H1 (cell line): Measurements from ENCODE around the gene ACBD6. TPM values are rescaled to one million over a fixed set of nuclear protein-coding genes. Genes with fewer than 3 reads are reported as not detected.

Source experiments
- CTCF ChIA-PET: fragments of 300-600 bp; sonication (Branson Sonifier 250); formaldehyde crosslinking; loops from one replicate; lab custom pipeline; 2021; ENCODE audit not compliant: partially characterized antibody; lab: Charles Lee
- POLR2A ChIA-PET: fragments of 300-600 bp; sonication (Branson Sonifier 250); formaldehyde crosslinking; loops from one replicate; lab custom pipeline; 2021; ENCODE audit warnings: inconsistent platforms; ENCODE audit not compliant: partially characterized antibody; lab: Charles Lee
- DNase-seq, 2 experiments: peaks; one replicate each; pipeline versions ENCODE4 v3.0.0 to v3.0.0-alpha.2; 2010 to 2022; ENCODE audit warnings: low spot score in 2 of 2, low read depth in 1 of 2, mixed read lengths in 1 of 2
- FAIRE-seq: peaks from 2 replicates; lab custom pipeline; 2011; peaks lifted over from hg19 to GRCh38; lab: Jason Lieb, UNC
- H2AFZ ChIP-seq: 2 replicates; pipeline ENCODE4 v1.8.1; 2012; ENCODE audit warnings: low read length, inconsistent platforms
- H2AK5ac ChIP-seq: 2 replicates; pipeline ENCODE4 v1.6.1; 2013; ENCODE audit warnings: low read depth, low read length
- H2BK120ac ChIP-seq: replicated peaks from 2 replicates; pipeline ENCODE3; 2013; ENCODE audit warnings: low read depth, low read length, inconsistent platforms
- H2BK12ac ChIP-seq: 2 replicates; pipeline ENCODE4 v1.6.1; 2013; ENCODE audit warnings: low read depth, low read length
- H2BK15ac ChIP-seq: 2 replicates; pipeline ENCODE4 v1.6.1; 2013; ENCODE audit warnings: low read length
- H2BK20ac ChIP-seq: 2 replicates; pipeline ENCODE4 v1.6.1; 2013; ENCODE audit warnings: low read length
- H2BK5ac ChIP-seq: 2 replicates; pipeline ENCODE4 v1.6.1; 2013; ENCODE audit warnings: low read depth, low read length
- H3K14ac ChIP-seq: 2 replicates; pipeline ENCODE4 v1.6.1; 2013; ENCODE audit warnings: inconsistent platforms; ENCODE audit not compliant: insufficient read length
- H3K18ac ChIP-seq: 2 replicates; pipeline ENCODE4 v1.6.1; 2013; ENCODE audit warnings: low read length; ENCODE audit errors: extremely low read depth
- H3K23ac ChIP-seq: 2 replicates; pipeline ENCODE4 v1.6.1; 2013; ENCODE audit warnings: inconsistent platforms; ENCODE audit not compliant: insufficient read length
- H3K23me2 ChIP-seq: 2 replicates; pipeline ENCODE4 v1.6.1; 2013; ENCODE audit warnings: low read depth, low read length
- H3K27ac ChIP-seq: 2 replicates; pipeline ENCODE4 v1.6.1; 2011; ENCODE audit warnings: low read depth, low read length, inconsistent platforms
- H3K27me3 ChIP-seq, 4 experiments: replicated peaks in 1 of 4; 1 replicate in 1 of 4; 2 replicates in 3 of 4; pipeline versions ENCODE4 v1.6.1 to v1.8.1; 2011 to 2013; ENCODE audit warnings: low read length in 3 of 4, mild to moderate bottlenecking in 3 of 4, inconsistent platforms in 2 of 4, mixed read lengths in 2 of 4, moderate library complexity in 1 of 4; ENCODE audit not compliant: control insufficient read depth in 3 of 4, insufficient read depth in 3 of 4; ENCODE audit errors: extremely low read depth in 1 of 4
- H3K36me3 ChIP-seq, 4 experiments: 2 replicates each; pipeline versions ENCODE4 v1.6.1 to v1.8.1; 2011 to 2013; ENCODE audit warnings: mild to moderate bottlenecking in 4 of 4, low read length in 3 of 4, moderate library complexity in 2 of 4, control low read depth in 1 of 4, inconsistent platforms in 1 of 4; ENCODE audit not compliant: insufficient read depth in 4 of 4, control insufficient read depth in 2 of 4
- H3K4ac ChIP-seq: replicated peaks from 2 replicates; pipeline ENCODE3; 2013; ENCODE audit warnings: low read length, low read depth, mixed read lengths, inconsistent platforms; ENCODE audit not compliant: insufficient read length
- H3K4me1 ChIP-seq, 4 experiments: replicated peaks in 1 of 4; 1 replicate in 1 of 4; 2 replicates in 3 of 4; pipeline versions ENCODE4 v1.6.1 to v1.8.1; 2011 to 2013; ENCODE audit warnings: low read length in 3 of 4, inconsistent platforms in 2 of 4, mixed read lengths in 1 of 4; ENCODE audit not compliant: insufficient read depth in 4 of 4, control insufficient read depth in 3 of 4
- H3K4me2 ChIP-seq, 2 experiments: 2 replicates each; pipeline versions ENCODE4 v1.6.1 to v1.8.1; 2011 to 2013; ENCODE audit warnings: low read depth in 2 of 2, low read length in 2 of 2, control low read depth in 1 of 2, inconsistent platforms in 1 of 2, mild to moderate bottlenecking in 1 of 2; ENCODE audit not compliant: insufficient read depth in 1 of 2
- H3K4me3 ChIP-seq, 4 experiments: fragments of 200-600, 300-600 bp in 1 of 4; sonication (generic), shearing (Covaris generic), sonication (Bioruptor Twin) in 1 of 4; 2 replicates each; pipeline versions ENCODE4 v1.5.1 to v1.8.1; 2011 to 2016; ENCODE audit warnings: low read length in 4 of 4, low read depth in 3 of 4, control low read depth in 2 of 4, inconsistent platforms in 2 of 4, mild to moderate bottlenecking in 2 of 4, mixed read lengths in 1 of 4, moderate library complexity in 1 of 4; ENCODE audit not compliant: insufficient read depth in 2 of 4; ENCODE audit errors: extremely low read depth in 1 of 4
- H3K56ac ChIP-seq: replicated peaks from 2 replicates; pipeline ENCODE3; 2013; ENCODE audit warnings: low read depth, mild to moderate bottlenecking, mixed read lengths, low read length, inconsistent platforms; ENCODE audit not compliant: insufficient read length
- H3K79me1 ChIP-seq: 2 replicates; pipeline ENCODE4 v1.6.1; 2013; ENCODE audit warnings: low read depth, low read length, control low read depth
- H3K79me2 ChIP-seq, 2 experiments: 2 replicates each; pipeline versions ENCODE4 v1.6.1 to v1.8.1; 2012 to 2013; ENCODE audit warnings: low read length in 2 of 2, mild to moderate bottlenecking in 2 of 2, inconsistent platforms in 1 of 2; ENCODE audit not compliant: insufficient read depth in 2 of 2, control insufficient read depth in 1 of 2
- H3K9ac ChIP-seq, 4 experiments: replicated peaks in 1 of 4; 1 replicate in 1 of 4; 2 replicates in 3 of 4; pipeline versions ENCODE4 v1.6.1 to v1.8.1; 2011 to 2013; ENCODE audit warnings: low read depth in 3 of 4, low read length in 3 of 4, control low read depth in 2 of 4, mild to moderate bottlenecking in 2 of 4, moderate library complexity in 2 of 4, inconsistent platforms in 1 of 4; ENCODE audit errors: extremely low read depth in 1 of 4
- H3K9me3 ChIP-seq, 2 experiments: 2 replicates each; pipeline versions ENCODE4 v1.6.1 to v1.8.1; 2012 to 2013; ENCODE audit warnings: mild to moderate bottlenecking in 2 of 2, moderate library complexity in 2 of 2, control low read depth in 1 of 2, inconsistent platforms in 1 of 2, low read depth in 1 of 2, low read length in 1 of 2, mixed read lengths in 1 of 2; ENCODE audit not compliant: insufficient read depth in 2 of 2
- H4K20me1 ChIP-seq, 2 experiments: replicated peaks in 1 of 2; 2 replicates each; pipeline versions ENCODE3 to v1.8.1; 2011 to 2013; ENCODE audit warnings: inconsistent platforms in 2 of 2, low read length in 2 of 2, mild to moderate bottlenecking in 1 of 2; ENCODE audit not compliant: insufficient read depth in 2 of 2, control insufficient read depth in 1 of 2
- H4K5ac ChIP-seq: 2 replicates; pipeline ENCODE4 v1.6.1; 2013; ENCODE audit warnings: low read length, low read depth, mixed read lengths, inconsistent platforms; ENCODE audit not compliant: insufficient read length
- H4K8ac ChIP-seq: 2 replicates; pipeline ENCODE4 v1.8.0; 2013; ENCODE audit warnings: mild to moderate bottlenecking, moderate library complexity, low read length, inconsistent platforms; ENCODE audit not compliant: insufficient read depth; ENCODE audit errors: extremely low read depth
- H4K91ac ChIP-seq: replicated peaks from 2 replicates; pipeline ENCODE3; 2013; ENCODE audit warnings: low read length, mixed read lengths, inconsistent platforms; ENCODE audit not compliant: insufficient read length
- CEBPB ChIP-seq: IDR thresholded peaks from 2 replicates; pipeline ENCODE4 v1.6.1; 2012; ENCODE audit warnings: low read depth, low read length
- GTF2F1 ChIP-seq: IDR thresholded peaks from 2 replicates; pipeline ENCODE4 v1.6.1; 2012; ENCODE audit warnings: low read depth, low read length, improper control_type of control experiment, borderline replicate concordance
- HDAC6 ChIP-seq: IDR thresholded peaks from one replicate; pipeline ENCODE4 v1.7.1; 2012; ENCODE audit warnings: low read depth, mild to moderate bottlenecking, inconsistent platforms, low read length, moderate library complexity
- JUN ChIP-seq: IDR thresholded peaks from 2 replicates; pipeline ENCODE4 v1.6.1; 2011; ENCODE audit warnings: low read depth, mild to moderate bottlenecking, improper control_type of control experiment, low read length
- MAFK ChIP-seq: IDR thresholded peaks from 2 replicates; pipeline ENCODE4 v1.6.1; 2012; ENCODE audit warnings: low read depth, mild to moderate bottlenecking, improper control_type of control experiment, low read length
- PHF8 ChIP-seq: fragments of 200-600 bp; sonication (generic); conservative IDR thresholded peaks from 2 replicates; pipeline ENCODE4 v1.7.1; 2012; ENCODE audit warnings: low read depth, mild to moderate bottlenecking, inconsistent platforms, low read length, moderate library complexity
- SIX5 ChIP-seq: IDR thresholded peaks from 2 replicates; pipeline ENCODE4 v1.6.1; 2011; ENCODE audit warnings: mild to moderate bottlenecking, low read depth, low read length
- TEAD4 ChIP-seq: IDR thresholded peaks from 2 replicates; pipeline ENCODE4 v1.6.1; 2012; ENCODE audit warnings: low read depth, low read length, inconsistent platforms, mixed read lengths
- WGBS, 2 experiments: shearing (Covaris generic) in 1 of 2; methylation state at CpG; one replicate each; pipeline versions ENCODE4 v1.1.6 to v1.1.7; 2013 to 2015; ENCODE audit warnings: low lambda C conversion rate in 2 of 2, mixed read lengths in 2 of 2, inconsistent platforms in 1 of 2, low coverage in 1 of 2, missing lambda C conversion rate in 1 of 2; ENCODE audit not compliant: insufficient replicate concordance in 2 of 2, insufficient coverage in 1 of 2, insufficient read length in 1 of 2; ENCODE audit errors: extremely low coverage in 1 of 2, missing lambda C conversion rate in 1 of 2; 5-methylcytosine and 5-hydroxymethylcytosine counted together
- polyA plus RNA-seq, 7 experiments: library from polyadenylated mRNA; depleted of rRNA in 3 of 7; stranded (reverse) in 5 of 7; unstranded in 2 of 7; fragments of >200 nt in 5 of 7; fragments of 200-250 nt in 2 of 7; gene quantifications; 1 replicate in 5 of 7; 2 replicates in 1 of 7; 4 replicates in 1 of 7; pipeline versions ENCODE4 v1.2.1 to v1.2.3, GENCODE V29; 2011 to 2013; ENCODE audit warnings: missing spikeins in 2 of 7, mixed read lengths in 2 of 7
- total RNA-seq: library from RNA; stranded (reverse); fragmentation: NEBNext Ultra II Directional; extraction: Animal tissue kit (Norgen Biotek cat#: 25700); gene quantifications from 2 replicates; pipeline ENCODE4 v1.2.1, GENCODE V29; 2021

Gene ACBD6
- total and polyA plus RNA-seq, 2 of the 8 experiments (the other 6 are each of a cell fraction or from before 2014, with no cell fraction given): 52.0 to 67.7 TPM

GRCh38 chr1:180412583-180412982, 89.8 kb downstream of the ACBD6 start:
- Histone ChIP-seq H3K56ac (no peak overlapping the region), H4K91ac (no peak overlapping the region), H3K14ac (no peak overlapping the region), H3K4ac (no peak overlapping the region), H2BK15ac (no peak overlapping the region), H2BK12ac (no peak overlapping the region), H3K23me2 (no peaks in the 10 kb centered on the region), H2AK5ac (no peak overlapping the region), H3K27me3 (no peaks in the 10 kb centered on the region), H4K5ac (no peak overlapping the region), H3K9me3 (no peaks in the 10 kb centered on the region), H4K20me1 (no peaks in the 10 kb centered on the region), H3K79me1 (no peaks in the 10 kb centered on the region), H3K23ac (no peak overlapping the region), H2BK120ac (no peak overlapping the region), H3K4me3 (no peak overlapping the region), H3K9ac (no peak overlapping the region), H3K79me2 (peaks cover 0 to 2% of the 10 kb centered on the region in 2 experiments; a peak in 1 of 4 replicates), H2AFZ (no peak overlapping the region), H3K4me1 (no peaks in the 10 kb centered on the region), H3K36me3 (peaks cover 0 to 3% (median 0%) of the 10 kb centered on the region in 4 experiments; a peak in 1 of 8 replicates), H3K27ac (no peak overlapping the region), H3K4me2 (no peak overlapping the region), H4K8ac (no peak overlapping the region), H3K18ac (no peak overlapping the region), H2BK5ac (no peak overlapping the region), H2BK20ac (no peak overlapping the region)
- DNase-seq (no peak), FAIRE-seq (no peak)
- no peak for TF ChIP-seq JUN
- TF ChIP-seq HDAC6: no peak
- TF ChIP-seq PHF8: no peak
- no peak for TF ChIP-seq MAFK
- TF ChIP-seq GTF2F1: no peak
- no peak for TF ChIP-seq TEAD4
- no peak for TF ChIP-seq SIX5
- peak; percentile 53; the same call in 1 of the 2 replicates for TF ChIP-seq CEBPB
- POLR2A ChIA-PET: interaction anchor here (0.5 kb wide), 1 partner anchor 10 kb away, joined by 4 read pairs; no protein-coding TSS in a partner anchor
- 94% methylated on average over 4 of the region's 4 CpGs; no CpG with 5 or more reads in 1 of the 2 experiments for WGBS, 2 experiments
- CTCF ChIA-PET: interaction anchor here (1.0 to 6.4 kb wide), 6 partner anchors 139 to 224 kb away, joined by 3 to 50 read pairs (median 6); no protein-coding TSS in a partner anchor
